ENCODE data around the gene KCTD5. TPM values are rescaled to one million over a fixed set of nuclear protein-coding genes. Genes with fewer than 3 reads are reported as not detected.
"Not testable (repeated sequence)": the region's sequence is repeated elsewhere in the genome, so short reads cannot be mapped to it uniquely, and the experiment has no call there.

KCTD5 gene
- total RNA-seq, 8 experiments from 2014 or later = 17.6 to 30.0 (median 26.2) TPM

- Histone ChIP-seq H3K4me3 (no peak overlapping the region), H3K4me1 (replicated peaks in 1 of 2) (peaks cover 5 to 15% of the 10 kb centered on the region in 2 donors), H3K27ac (no peak overlapping the region)
- in situ Hi-C loops (cut with MboI; ENCODE audit: low pct_unique_long_range_greater_than_20kb in 2 of 9, low sequenced_read_pairs in 9 of 9, unreplicated experiment in 9 of 9) = no loop called here
- ATAC-seq (replicated peaks in 6 of 8) = no peak
- WGBS, 10 experiments = no CpG with 5 or more reads among the region's 16 CpGs
Observed at GRCh38 chr16:2719328-2720063, 37.2 kb downstream of the KCTD5 start.

- 80 to 100% (median 91%) methylated on average over 1 to 8 of the region's 26 CpGs; no CpG with 5 or more reads in 7 of the 10 experiments for WGBS, 10 experiments
- peak within 1 kb of the TSS; percentile 25 to 55 for H3K27ac ChIP-seq
- no peak for ATAC-seq (replicated peaks in 6 of 8)
Observed at GRCh38 chr16:2720064-2720457, 37.7 kb downstream of the KCTD5 start, which contains the start of gene PRSS27. Gene PRSS27, minus strand, starts transcription at chr16:2720224. Its CDS starts 64 bp downstream, at chr16:2720160.

GRCh38 chr16:2720719-2721633 is 38.7 kb downstream of the KCTD5 start:
- peaks cover 5 to 8% of the 10 kb centered on the region in 2 donors for H3K4me1 ChIP-seq (replicated peaks in 1 of 2)
- peak overlapping the region; percentile 44 to 65 (median 47) for H3K4me3 ChIP-seq
- H3K27ac ChIP-seq = peak overlapping the region; percentile 25 to 55
- ATAC-seq (replicated peaks in 6 of 8) = peak; percentile 87 to 94 (median 92)
- in situ Hi-C loops (cut with MboI; ENCODE audit: low pct_unique_long_range_greater_than_20kb in 2 of 9, low sequenced_read_pairs in 9 of 9, unreplicated experiment in 9 of 9) = no loop called here
- 0 to 10% (median 0%) methylated on average over 2 to 9 of the region's 99 CpGs; no CpG with 5 or more reads in 6 of the 10 experiments for WGBS, 10 experiments

More at GRCh38 chr16:2720064-2720457, 37.7 kb downstream of the KCTD5 start, which contains the start of gene PRSS27:
- peak within 1 kb of the TSS; percentile 44 to 65 (median 47) for H3K4me3 ChIP-seq
- peaks cover 5 to 15% of the 10 kb centered on the region in 2 donors for H3K4me1 ChIP-seq (replicated peaks in 1 of 2)
- in situ Hi-C loops (cut with MboI; ENCODE audit: low pct_unique_long_range_greater_than_20kb in 2 of 9, low sequenced_read_pairs in 9 of 9, unreplicated experiment in 9 of 9) = no loop called here

- ATAC-seq (replicated peaks in 6 of 8); in situ Hi-C loops (cut with MboI; ENCODE audit: low pct_unique_long_range_greater_than_20kb in 2 of 9, low sequenced_read_pairs in 9 of 9, unreplicated experiment in 9 of 9); H3K4me1 ChIP-seq (replicated peaks in 1 of 2): not testable (repeated sequence)
- WGBS, 10 experiments = 35 to 100% (median 59%) methylated on average over 1 to 12 of the region's 14 CpGs; no CpG with 5 or more reads in 2 of the 10 experiments
- Histone ChIP-seq H3K27ac (peak overlapping the region in 1 of 2 donors; percentile 55), H3K4me3 (peak overlapping the region; percentile 44 to 65 (median 47))
Observed at GRCh38 chr16:2721634-2722173, 39.4 kb downstream of the KCTD5 start.

GRCh38 chr16:2724088-2724676 is 41.9 kb downstream of the KCTD5 start:
- no peak overlapping the region for H3K27ac ChIP-seq
- peaks cover 5 to 8% of the 10 kb centered on the region in 2 donors for H3K4me1 ChIP-seq (replicated peaks in 1 of 2)
- 29 to 92% (median 76%) methylated on average over 1 to 7 of the region's 7 CpGs; no CpG with 5 or more reads in 2 of the 10 experiments for WGBS, 10 experiments
- no peak overlapping the region for H3K4me3 ChIP-seq
- in situ Hi-C loops (cut with MboI; ENCODE audit: low pct_unique_long_range_greater_than_20kb in 2 of 9, low sequenced_read_pairs in 9 of 9, unreplicated experiment in 9 of 9) = no loop called here
- no peak for ATAC-seq (replicated peaks in 6 of 8)

GRCh38 chr16:2724816-2725348 is 42.6 kb downstream of the KCTD5 start:
- WGBS, 10 experiments = 9 to 88% (median 66%) methylated on average over 1 to 6 of the region's 16 CpGs; no CpG with 5 or more reads in 2 of the 10 experiments
- Histone ChIP-seq H3K4me1 (replicated peaks in 1 of 2) (peaks cover 5 to 6% of the 10 kb centered on the region in 2 donors), H3K27ac (no peak overlapping the region), H3K4me3 (no peak overlapping the region)
- in situ Hi-C loops (cut with MboI; ENCODE audit: low pct_unique_long_range_greater_than_20kb in 2 of 9, low sequenced_read_pairs in 9 of 9, unreplicated experiment in 9 of 9) = no loop called here
- ATAC-seq (replicated peaks in 6 of 8) = no peak

- WGBS, 10 experiments = 27 to 93% (median 74%) methylated on average over 1 to 4 of the region's 5 CpGs; no CpG with 5 or more reads in 4 of the 10 experiments
- no peaks in the 10 kb centered on the region for H3K4me1 ChIP-seq (replicated peaks in 1 of 2)
- in situ Hi-C loops (cut with MboI; ENCODE audit: low pct_unique_long_range_greater_than_20kb in 2 of 9, low sequenced_read_pairs in 9 of 9, unreplicated experiment in 9 of 9) = no loop called here
- no peak for ATAC-seq (replicated peaks in 6 of 8)
- H3K4me3 ChIP-seq = no peak overlapping the region
- no peak overlapping the region for H3K27ac ChIP-seq
Observed at GRCh38 chr16:2726923-2727322, 44.6 kb downstream of the KCTD5 start.

GRCh38 chr16:2728034-2728433 is 45.7 kb downstream of the KCTD5 start:
- no peak overlapping the region for H3K27ac ChIP-seq
- ATAC-seq (replicated peaks in 6 of 8) = no peak
- no peaks in the 10 kb centered on the region for H3K4me1 ChIP-seq (replicated peaks in 1 of 2)
- in situ Hi-C loops (cut with MboI; ENCODE audit: low pct_unique_long_range_greater_than_20kb in 2 of 9, low sequenced_read_pairs in 9 of 9, unreplicated experiment in 9 of 9) = no loop called here
- WGBS, 10 experiments = 70 to 100% (median 89%) methylated on average over 1 to 6 of the region's 7 CpGs; no CpG with 5 or more reads in 1 of the 10 experiments
- no peak overlapping the region for H3K4me3 ChIP-seq

- 66 to 100% (median 83%) methylated on average over 1 to 7 of the region's 10 CpGs; no CpG with 5 or more reads in 3 of the 10 experiments for WGBS, 10 experiments
- no peak overlapping the region for H3K27ac ChIP-seq
- no peak for ATAC-seq (replicated peaks in 6 of 8)
- H3K4me3 ChIP-seq = no peak overlapping the region
- in situ Hi-C loops (cut with MboI; ENCODE audit: low pct_unique_long_range_greater_than_20kb in 2 of 9, low sequenced_read_pairs in 9 of 9, unreplicated experiment in 9 of 9) = no loop called here
- H3K4me1 ChIP-seq (replicated peaks in 1 of 2) = peaks cover 8 to 12% of the 10 kb centered on the region in 2 donors
Observed at GRCh38 chr16:2734844-2735515, 52.7 kb downstream of the KCTD5 start.

- H3K4me1 ChIP-seq (replicated peaks in 1 of 2) = peaks cover 8 to 13% of the 10 kb centered on the region in 2 donors
- no peak for ATAC-seq (replicated peaks in 6 of 8)
- in situ Hi-C loops (cut with MboI; ENCODE audit: low pct_unique_long_range_greater_than_20kb in 2 of 9, low sequenced_read_pairs in 9 of 9, unreplicated experiment in 9 of 9) = no loop called here
- no peak overlapping the region for H3K4me3 ChIP-seq
- no peak overlapping the region for H3K27ac ChIP-seq
- WGBS, 10 experiments = 67 to 100% (median 100%) methylated on average over 1 to 6 of the region's 11 CpGs; no CpG with 5 or more reads in 3 of the 10 experiments
Observed at GRCh38 chr16:2736476-2737237, 54.3 kb downstream of the KCTD5 start.

- Histone ChIP-seq H3K4me1 (replicated peaks in 1 of 2) (peaks cover 8 to 13% of the 10 kb centered on the region in 2 donors), H3K4me3 (no peak overlapping the region), H3K27ac (no peak overlapping the region)
- 64 to 100% (median 90%) methylated on average over 1 to 2 of the region's 5 CpGs; no CpG with 5 or more reads in 5 of the 10 experiments for WGBS, 10 experiments
- in situ Hi-C loops (cut with MboI; ENCODE audit: low pct_unique_long_range_greater_than_20kb in 2 of 9, low sequenced_read_pairs in 9 of 9, unreplicated experiment in 9 of 9) = no loop called here
- no peak for ATAC-seq (replicated peaks in 6 of 8)
Observed at GRCh38 chr16:2737238-2737605, 54.9 kb downstream of the KCTD5 start.
